GM10248 (cell line): ENCODE results near the gene ACSM6.

Source experiments
- CTCF ChIA-PET: fragments of 300-600 bp; sonication (Branson Sonifier 250); formaldehyde crosslinking; extraction: SDS; loops from one replicate; lab custom pipeline; 2021; ENCODE audit warnings: antibody characterized with exemption; lab: Yijun Ruan, JAX
- POLR2A ChIA-PET: fragments of 350-650 bp; sonication (Branson Sonifier 250); formaldehyde crosslinking; extraction: SDS; loops from one replicate; lab custom pipeline; 2020; ENCODE audit warnings: antibody characterized with exemption; lab: Yijun Ruan, JAX
- DNase-seq: peaks from one replicate; pipeline ENCODE4 v3.0.0; 2012; ENCODE audit errors: extremely low spot score
- CTCF ChIP-seq: IDR thresholded peaks from 2 replicates; pipeline ENCODE4 v1.5.1; 2012; ENCODE audit warnings: mild to moderate bottlenecking, low read depth; ENCODE audit errors: extremely low read depth, missing control alignments, control extremely low read depth

ACSM6 gene

GRCh38 chr10:95242581-95243317, 48.7 kb downstream of the ACSM6 start:
- ChIA-PET POLR2A (no interaction called here), CTCF (interaction anchor here (0.5 to 8.0 kb wide), 23 partner anchors 9 to 629 kb away, joined by 3 to 277 read pairs (median 5); no protein-coding TSS in a partner anchor)
- TF ChIP-seq CTCF, result peak; percentile 53
- no peak for DNase-seq

DNA sequence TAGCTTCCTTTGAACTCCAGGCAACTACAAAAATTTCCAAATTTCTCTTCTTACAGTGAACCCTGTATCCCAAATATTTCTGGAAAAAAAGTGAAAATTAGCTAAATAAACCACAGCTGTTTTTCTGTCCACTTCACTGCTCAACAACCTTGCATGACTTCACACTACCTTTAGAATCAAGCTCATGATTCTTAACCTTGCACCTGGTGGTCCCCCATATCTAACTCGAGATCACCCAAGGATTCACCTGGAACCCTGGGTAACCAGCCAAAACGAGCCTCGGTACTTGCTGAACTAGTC, 49.2 kb downstream of the ACSM6 start:
- DNase-seq, result no peak
- CTCF ChIA-PET, result interaction anchor here (0.7 to 8.0 kb wide), 24 partner anchors 10 to 629 kb away, joined by 3 to 277 read pairs (median 5); no protein-coding TSS in a partner anchor
- POLR2A ChIA-PET, result no interaction called here
- TF ChIP-seq CTCF, result no peak

- no peak for DNase-seq
- no peak for TF ChIP-seq CTCF
- ChIA-PET POLR2A (no interaction called here), CTCF (interaction anchor here (0.9 to 8.0 kb wide), 17 partner anchors 10 to 630 kb away, joined by 3 to 277 read pairs (median 6); no protein-coding TSS in a partner anchor)
Observed at GRCh38 chr10:95244152-95244551, 50.1 kb downstream of the ACSM6 start.

DNA sequence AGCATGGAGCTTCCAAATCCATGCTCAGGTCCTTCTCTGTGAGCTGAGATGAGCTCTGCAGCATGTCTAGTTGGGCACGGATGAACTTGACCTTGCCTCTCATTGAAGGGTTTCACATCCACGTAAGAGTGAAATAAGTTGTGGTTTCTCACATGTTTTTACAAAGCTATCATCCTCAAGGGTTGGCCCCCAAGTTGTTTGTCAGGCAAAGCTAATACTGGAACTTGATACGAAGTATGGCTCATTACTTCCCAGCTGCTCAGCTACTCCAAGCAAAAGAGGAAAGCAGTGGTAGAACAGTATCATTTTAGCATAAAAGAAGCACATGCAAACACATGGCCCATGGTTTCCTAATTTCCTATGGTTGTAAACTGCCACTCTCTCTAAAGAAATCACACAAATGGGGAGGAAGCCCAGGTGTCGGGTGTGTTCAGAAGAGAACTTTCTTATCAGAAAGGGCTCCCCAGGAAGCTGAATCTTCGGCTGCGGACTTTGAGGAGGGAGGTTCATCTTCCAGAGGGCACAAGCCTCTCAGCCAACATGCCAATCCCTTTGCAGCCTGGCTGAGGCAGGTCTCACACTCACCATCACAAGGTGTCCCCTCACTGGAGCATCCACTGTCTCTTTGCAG, 51.5 kb downstream of the ACSM6 start:
- ChIA-PET POLR2A (interaction anchor here (0.7 kb wide), 1 partner anchor 23 kb away, joined by 3 read pairs; no protein-coding TSS in a partner anchor), CTCF (interaction anchor here (0.8 to 8.0 kb wide), 38 partner anchors 10 to 360 kb away, joined by 3 to 277 read pairs (median 6); no protein-coding TSS in a partner anchor)
- peak; percentile 70 for DNase-seq

GRCh38 chr10:95246582-95247051, 52.6 kb downstream of the ACSM6 start:
- peak; percentile 75 for TF ChIP-seq CTCF
- DNase-seq, result peak; percentile 66
- CTCF ChIA-PET, result interaction anchor here (0.6 to 8.0 kb wide), 51 partner anchors 8 to 359 kb away, joined by 3 to 277 read pairs (median 5); no protein-coding TSS in a partner anchor
- POLR2A ChIA-PET, result interaction anchor here (0.7 kb wide), 1 partner anchor 9 kb away, joined by 3 read pairs; no protein-coding TSS in a partner anchor

More for the DNA sequence above, 51.5 kb downstream of the ACSM6 start:
- no peak for TF ChIP-seq CTCF

DNA sequence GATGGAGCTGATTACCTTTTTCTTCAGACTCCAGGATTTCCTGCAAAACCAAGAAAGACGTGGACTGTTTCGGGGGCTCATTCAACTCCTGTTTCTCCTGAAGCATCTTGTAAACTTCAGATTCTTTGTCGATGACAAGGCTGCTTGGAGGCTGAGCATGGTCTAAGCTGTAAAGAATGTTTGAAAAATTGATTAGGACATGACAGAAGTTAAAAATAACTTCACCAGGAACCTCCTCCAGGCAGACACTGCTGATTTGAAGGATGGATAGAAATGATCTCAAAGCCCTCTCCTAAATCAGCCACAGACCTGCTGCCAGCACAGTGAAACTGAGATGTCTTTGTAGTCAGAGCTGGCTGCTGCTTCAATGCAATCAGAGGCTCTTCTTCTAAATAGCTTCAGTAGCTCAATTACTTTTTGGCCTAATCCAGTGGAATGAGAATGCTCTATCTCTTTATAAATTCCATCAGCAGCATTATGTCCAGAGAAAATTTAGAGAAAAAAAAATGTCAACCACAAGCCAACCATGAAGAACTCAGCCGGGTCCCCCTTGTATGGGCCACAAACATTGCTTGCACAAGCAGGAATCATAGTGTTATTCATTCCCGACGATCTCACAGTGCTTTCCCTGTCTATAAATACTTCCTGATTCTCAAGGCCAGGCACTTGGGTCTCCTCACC, 53.3 kb downstream of the ACSM6 start:
- ChIA-PET CTCF (interaction anchor here (0.6 to 8.0 kb wide), 42 partner anchors 8 to 353 kb away, joined by 3 to 277 read pairs (median 6); no protein-coding TSS in a partner anchor), POLR2A (no interaction called here)
- TF ChIP-seq CTCF, result no peak
- DNase-seq, result no peak
